RWPE1 (cell line): Measurements from ENCODE around the gene KCTD1.

ENCODE experiments used
- CTCF ChIA-PET: fragments of 350-600 bp; sonication (Branson Sonifier 250); formaldehyde crosslinking; extraction: SDS; loops from one replicate; lab custom pipeline; 2021; lab: Yijun Ruan, JAX
- POLR2A ChIA-PET: fragments of 400-600 bp; formaldehyde crosslinking; extraction: SDS; loops from one replicate; lab custom pipeline; 2020; ENCODE audit warnings: antibody characterized with exemption; ENCODE audit not compliant: low non-redundant PET; lab: Yijun Ruan, JAX
- DNase-seq: peaks from one replicate; pipeline ENCODE4 v3.0.0; 2012; ENCODE audit warnings: low spot score
- H3K27ac ChIP-seq: fragments of 450-650 bp; 2 replicates; pipeline ENCODE4 v1.5.1; 2017
- TF ChIP-seq, protein P1 (sequence below): fragments of 450-650 bp; conservative IDR thresholded peaks from 2 replicates; pipeline ENCODE4 v1.5.1; 2017; ENCODE audit warnings: low read depth, mild to moderate bottlenecking

KCTD1 gene

DNA sequence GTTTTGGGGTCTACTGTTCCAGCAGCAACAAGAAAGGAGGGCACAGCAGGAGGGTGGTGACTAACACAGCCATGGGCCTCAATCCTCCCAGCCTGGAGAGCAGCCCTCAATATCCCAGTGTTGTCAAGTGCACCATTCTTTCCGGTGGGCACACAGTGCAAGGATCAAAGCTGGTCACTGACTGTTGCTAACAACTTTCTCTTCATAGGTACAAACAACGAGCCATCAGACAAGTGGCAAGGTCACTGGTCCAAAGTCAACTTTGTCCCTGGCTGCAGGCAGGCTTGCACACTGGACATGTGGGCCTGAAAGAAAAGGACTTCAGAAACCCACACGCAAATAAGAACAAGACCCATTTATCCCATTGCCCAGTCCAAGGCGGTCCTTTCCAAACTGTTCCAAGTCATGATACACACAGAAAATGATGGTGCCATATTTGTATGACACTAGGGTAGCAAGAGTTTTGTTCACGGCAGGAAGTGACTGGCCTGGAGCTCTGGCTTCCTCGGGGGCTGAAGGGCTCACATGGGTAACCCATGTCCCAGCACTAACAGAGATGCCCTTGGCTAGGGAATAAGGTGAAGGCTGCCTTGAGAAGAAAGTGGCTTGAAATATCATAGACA is 57.0 kb downstream of the KCTD1 start:
- POLR2A ChIA-PET = no interaction called here
- H3K27ac ChIP-seq = peak overlapping the region; percentile 12
- CTCF ChIA-PET = no interaction called here
- DNase-seq = no peak
- TF ChIP-seq, protein P1, sequence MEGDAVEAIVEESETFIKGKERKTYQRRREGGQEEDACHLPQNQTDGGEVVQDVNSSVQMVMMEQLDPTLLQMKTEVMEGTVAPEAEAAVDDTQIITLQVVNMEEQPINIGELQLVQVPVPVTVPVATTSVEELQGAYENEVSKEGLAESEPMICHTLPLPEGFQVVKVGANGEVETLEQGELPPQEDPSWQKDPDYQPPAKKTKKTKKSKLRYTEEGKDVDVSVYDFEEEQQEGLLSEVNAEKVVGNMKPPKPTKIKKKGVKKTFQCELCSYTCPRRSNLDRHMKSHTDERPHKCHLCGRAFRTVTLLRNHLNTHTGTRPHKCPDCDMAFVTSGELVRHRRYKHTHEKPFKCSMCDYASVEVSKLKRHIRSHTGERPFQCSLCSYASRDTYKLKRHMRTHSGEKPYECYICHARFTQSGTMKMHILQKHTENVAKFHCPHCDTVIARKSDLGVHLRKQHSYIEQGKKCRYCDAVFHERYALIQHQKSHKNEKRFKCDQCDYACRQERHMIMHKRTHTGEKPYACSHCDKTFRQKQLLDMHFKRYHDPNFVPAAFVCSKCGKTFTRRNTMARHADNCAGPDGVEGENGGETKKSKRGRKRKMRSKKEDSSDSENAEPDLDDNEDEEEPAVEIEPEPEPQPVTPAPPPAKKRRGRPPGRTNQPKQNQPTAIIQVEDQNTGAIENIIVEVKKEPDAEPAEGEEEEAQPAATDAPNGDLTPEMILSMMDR = no peak

DNA sequence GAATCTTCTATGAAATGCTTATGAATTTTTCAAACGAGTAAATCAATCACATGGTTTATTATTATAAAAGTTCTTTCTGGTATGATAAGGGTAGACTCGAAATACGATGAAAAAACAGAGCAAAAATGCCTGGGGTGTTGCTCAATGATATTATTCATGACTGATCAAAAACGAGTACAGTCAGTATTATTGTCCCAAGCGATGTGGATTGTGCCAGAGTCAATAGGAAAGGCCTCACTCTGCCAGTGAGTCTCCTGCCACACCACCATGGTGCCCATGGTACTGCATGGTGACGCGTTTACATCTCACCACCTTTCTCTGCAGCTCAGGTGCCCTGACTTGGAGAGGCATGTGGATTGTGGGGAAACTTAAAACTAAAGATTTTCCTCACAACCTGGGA is 58.5 kb downstream of the KCTD1 start:
- TF ChIP-seq, protein P1 = no peak
- H3K27ac ChIP-seq = peak overlapping the region; percentile 43; the same call in 1 of the 2 replicates
- ChIA-PET POLR2A (no interaction called here), CTCF (no interaction called here)
- DNase-seq = no peak

DNA sequence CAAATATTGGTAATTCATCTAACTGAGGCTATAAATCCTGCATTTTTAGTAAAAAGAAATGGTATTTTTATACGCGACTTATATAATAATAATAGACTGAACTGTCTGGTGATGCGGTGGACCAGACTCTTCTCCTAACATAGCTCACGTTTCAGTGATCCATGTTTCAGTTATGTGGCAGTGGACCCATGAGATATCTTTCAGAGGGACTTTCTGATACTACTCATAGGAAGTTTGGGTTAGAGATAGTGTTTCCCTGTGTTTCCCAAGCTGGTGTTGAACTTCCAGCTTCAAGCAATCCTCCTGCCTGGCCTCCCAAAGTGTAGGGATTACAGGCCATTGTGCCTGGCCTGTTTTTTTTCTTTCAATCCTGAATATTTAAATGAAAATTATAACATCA is 59.2 kb downstream of the KCTD1 start:
- POLR2A ChIA-PET = interaction anchor here (1.0 kb wide), 1 partner anchor 60 kb away, joined by 3 read pairs; no protein-coding TSS in a partner anchor
- peak overlapping the region; percentile 84 for H3K27ac ChIP-seq
- DNase-seq = no peak
- TF ChIP-seq, protein P1 = no peak
- CTCF ChIA-PET = interaction anchor here (0.7 to 1.3 kb wide), 2 partner anchors 11 to 105 kb away, joined by 3 to 4 read pairs; no protein-coding TSS in a partner anchor

DNA sequence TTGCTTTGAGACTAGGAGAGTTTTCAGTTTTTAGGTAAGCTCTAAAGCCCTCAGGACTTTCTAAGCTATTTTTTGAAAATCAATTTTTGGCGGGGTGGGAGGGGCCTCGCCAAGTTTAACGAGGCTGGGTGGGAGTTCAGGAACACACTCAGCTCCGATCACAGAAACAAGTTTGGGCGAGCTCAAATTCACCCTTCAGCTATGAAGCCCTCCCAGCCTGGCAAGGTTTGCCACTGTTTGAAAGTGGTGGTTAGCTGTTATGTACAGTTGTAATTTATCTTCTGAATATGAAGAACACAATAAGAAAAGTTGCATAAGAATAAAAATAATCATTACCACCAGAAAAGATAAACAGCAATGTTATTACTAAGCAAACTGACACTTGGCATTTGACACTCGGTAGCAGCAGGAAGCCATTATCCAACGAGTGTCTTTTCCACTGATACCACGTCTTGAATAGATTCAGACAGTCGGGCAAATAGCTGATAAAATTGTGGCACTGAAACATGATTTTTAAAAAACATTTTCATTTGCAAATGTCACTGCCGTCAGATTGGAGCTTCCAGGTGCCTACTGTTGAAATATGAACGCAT is 59.8 kb downstream of the KCTD1 start:
- ChIA-PET POLR2A (interaction anchor here (1.0 kb wide), 1 partner anchor 61 kb away, joined by 3 read pairs; no protein-coding TSS in a partner anchor), CTCF (interaction anchor here (0.7 to 1.3 kb wide), 3 partner anchors 10 to 110 kb away, joined by 3 to 4 read pairs (median 3); no protein-coding TSS in a partner anchor)
- H3K27ac ChIP-seq = peak overlapping the region; percentile 84
- peak; percentile 70 for DNase-seq
- TF ChIP-seq, protein P1 = no peak

DNA sequence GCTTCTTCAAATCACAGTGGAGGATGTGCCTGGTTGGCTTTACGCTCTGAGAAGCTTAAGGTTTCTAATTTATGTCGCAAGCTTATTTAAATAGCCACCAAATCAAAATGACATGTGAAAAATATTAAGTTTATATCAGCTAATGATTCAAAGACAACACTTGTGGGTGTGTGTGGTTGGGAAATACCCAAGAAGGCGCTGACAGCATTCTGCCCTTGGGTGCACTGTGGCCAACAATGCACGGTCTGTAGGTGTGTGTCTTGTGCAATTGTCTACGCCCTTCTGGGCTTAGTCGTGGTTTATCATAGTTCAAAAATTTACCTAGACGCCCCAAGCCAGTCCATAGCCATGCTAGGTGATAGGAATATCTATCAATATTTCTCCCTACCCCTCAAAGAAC is 60.9 kb downstream of the KCTD1 start:
- ChIA-PET CTCF (no interaction called here), POLR2A (no interaction called here)
- peak; percentile 89 for DNase-seq

DNA sequence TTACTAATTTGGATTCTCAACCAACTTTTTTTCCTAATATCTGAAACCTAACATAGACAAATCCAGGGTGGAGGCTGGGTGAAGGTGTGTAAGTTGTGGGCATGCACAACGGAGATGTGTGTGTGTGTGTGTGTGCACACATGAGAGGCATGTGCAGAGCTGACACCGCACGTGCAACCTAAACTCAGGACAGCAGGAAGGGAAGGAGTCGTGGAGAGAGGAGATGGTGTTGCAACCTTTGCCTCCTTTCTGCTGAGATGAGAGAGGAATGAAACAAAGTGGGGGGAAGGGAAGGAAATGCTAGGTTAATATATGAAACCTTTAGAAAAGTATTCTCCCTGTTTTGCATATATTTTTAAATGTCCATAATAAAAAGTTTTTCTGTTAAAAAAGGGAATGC is 64.7 kb downstream of the KCTD1 start:
- ChIA-PET POLR2A (no interaction called here), CTCF (no interaction called here)
- DNase-seq = no peak
- H3K27ac ChIP-seq = peak overlapping the region; percentile 96
- TF ChIP-seq, protein P1 = no peak

More for the DNA sequence above, 60.9 kb downstream of the KCTD1 start:
- H3K27ac ChIP-seq = peak overlapping the region; percentile 54; the same call in 1 of the 2 replicates
- TF ChIP-seq, protein P1 = no peak
